Stimulated activated naive CD4-positive, alpha-beta T cell treated with Interleukin-2 at 50 U/mL for 16 hours (primary cell): ENCODE measurements around the gene DUS2.

ENCODE experiments used
- DNase-seq: peaks from one replicate; lab custom pipeline; 2025; lab: John Stamatoyannopoulos, UW

Gene DUS2

DNA sequence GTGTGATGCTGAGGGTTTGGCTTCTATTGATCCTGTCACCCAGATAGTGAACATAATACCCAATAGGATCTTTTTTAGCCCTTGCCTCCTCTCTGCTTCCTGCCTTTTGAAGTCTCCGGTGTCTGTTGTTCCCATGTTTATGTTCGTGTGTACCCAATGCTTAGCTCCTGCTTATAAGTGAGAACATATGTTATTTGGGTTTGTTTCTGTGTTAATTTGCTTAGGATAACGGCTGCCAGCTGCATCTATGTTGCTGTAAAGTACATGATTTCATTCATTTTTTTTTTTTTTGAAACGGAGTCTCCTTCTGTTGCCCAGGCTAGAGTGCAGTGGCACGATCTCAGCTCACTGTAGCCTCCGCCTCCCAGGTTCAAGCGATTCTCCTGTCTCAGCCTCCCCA, 23.0 kb downstream of the DUS2 start:
- no peak for DNase-seq

DNA sequence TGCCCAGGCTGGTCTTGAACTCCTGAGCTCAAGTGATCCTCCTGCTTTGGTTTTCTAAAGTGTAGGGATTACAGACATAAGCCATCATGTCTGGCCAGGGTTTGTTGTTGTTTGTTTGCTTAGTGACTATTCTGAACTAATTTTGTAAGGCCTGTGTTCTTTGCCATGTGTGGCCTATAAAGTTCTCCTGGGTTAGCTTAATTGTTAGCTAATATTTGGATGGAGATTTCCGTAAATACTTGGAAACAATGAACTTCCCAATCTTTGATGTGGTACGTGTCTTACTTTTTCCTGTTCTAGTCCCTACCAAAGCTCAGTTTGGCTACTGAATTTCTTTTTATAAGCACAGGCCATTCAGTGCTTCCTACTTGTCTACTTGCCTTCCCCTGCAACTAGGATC, 24.9 kb downstream of the DUS2 start:
- DNase-seq, result no peak

DNA sequence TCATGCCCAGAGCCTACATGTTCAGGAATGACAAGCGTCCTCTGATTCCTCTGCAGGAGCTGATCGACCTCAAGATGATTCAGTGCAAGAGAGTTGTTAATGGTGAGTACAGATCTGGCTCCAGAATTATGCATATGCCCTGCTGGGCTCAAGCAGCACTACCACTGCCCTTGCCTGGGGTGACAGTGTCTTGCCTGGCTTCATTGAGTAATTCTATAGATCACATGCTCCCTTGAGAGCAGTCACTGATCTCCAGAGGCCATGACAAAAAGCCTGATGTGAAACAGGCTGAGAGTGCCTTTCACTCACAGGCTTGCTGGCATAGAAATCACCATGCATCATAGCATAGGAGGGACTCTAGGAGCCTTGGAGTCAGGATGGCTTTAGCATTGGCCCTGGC, 26.4 kb downstream of the DUS2 start:
- no peak for DNase-seq

DNA sequence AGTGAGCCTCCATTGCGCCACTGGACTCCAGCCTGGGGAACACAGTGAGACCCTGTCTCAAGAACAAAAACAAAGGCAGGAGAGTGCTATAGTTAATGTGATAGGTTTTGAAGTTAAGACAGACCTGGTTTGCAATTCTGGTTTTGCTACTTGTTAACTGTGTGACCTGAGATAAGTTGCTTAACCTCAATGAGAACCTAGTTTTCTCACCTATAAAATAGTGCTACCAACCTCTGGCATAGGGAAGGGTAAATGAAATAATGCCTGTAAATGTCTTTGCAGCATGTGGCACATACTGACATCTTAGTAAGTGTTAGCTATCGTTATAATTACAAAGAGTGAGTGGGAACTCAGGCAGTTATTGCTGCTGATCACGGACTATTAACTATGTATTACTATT, 32.3 kb downstream of the DUS2 start:
- no peak for DNase-seq

DNA sequence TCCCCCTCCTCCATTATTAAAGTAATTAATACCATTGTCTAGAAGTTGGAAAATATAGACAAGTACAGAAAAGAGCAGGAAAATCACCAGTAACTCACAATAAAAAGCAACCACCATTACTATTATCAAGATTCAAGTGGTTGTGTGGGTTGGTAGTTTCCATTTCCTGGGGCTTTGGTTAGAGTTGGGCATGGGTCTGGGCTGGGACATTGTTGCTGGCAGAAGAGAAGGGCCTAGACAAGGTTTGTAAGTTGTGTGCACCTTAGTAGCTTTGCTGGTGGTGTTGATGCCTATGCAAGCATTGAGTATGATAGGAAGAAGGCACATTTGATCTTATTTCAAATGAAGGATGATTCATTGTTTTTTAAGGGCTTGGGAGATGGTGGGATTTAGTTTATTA, 36.7 kb downstream of the DUS2 start:
- no peak for DNase-seq

DNA sequence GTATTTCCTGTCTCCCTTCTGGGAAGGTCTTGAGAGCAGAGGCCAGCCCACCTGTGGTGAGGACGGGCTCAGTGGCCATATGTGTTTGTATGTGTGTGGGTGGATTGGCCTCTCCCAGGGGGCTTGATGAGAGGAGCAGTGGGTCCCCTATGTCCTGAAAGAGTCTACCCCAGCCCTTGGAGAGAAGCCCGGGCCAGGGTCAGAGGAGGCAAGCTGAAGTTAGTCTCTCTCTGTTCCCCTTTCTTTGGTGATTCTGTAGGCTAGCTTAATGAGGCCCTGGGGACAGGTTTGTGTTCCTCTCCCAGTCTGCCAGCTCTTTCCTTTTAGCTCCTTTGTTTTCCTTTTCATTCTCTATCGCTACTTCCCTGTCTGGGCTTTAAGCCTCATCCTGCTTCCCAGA, 38.3 kb downstream of the DUS2 start:
- DNase-seq, result no peak

DNA sequence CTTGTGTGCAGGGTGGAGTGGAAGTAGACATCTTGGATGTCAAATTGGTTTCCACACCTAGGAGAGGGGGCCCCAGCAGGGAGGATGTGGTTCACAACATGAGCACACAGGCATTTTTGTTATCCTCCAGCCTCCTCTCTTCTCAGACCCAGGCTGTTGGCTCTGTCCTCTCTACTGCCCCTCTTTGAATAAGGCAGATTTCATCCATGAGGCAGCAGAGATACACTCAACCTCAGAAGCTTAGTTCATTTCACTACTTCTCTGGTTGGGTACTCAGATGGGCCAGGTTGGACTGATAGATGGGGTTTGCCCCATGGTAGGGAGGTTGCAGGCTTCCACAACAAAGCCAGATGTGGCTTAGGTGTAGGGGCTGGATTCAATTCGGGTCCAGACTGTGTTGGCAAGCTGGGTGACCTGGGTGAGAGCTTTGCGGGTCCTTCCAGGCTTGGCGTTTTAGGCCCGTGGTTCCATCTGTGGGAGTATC, 39.9 kb downstream of the DUS2 start:
- DNase-seq, result peak; percentile 12

DNA sequence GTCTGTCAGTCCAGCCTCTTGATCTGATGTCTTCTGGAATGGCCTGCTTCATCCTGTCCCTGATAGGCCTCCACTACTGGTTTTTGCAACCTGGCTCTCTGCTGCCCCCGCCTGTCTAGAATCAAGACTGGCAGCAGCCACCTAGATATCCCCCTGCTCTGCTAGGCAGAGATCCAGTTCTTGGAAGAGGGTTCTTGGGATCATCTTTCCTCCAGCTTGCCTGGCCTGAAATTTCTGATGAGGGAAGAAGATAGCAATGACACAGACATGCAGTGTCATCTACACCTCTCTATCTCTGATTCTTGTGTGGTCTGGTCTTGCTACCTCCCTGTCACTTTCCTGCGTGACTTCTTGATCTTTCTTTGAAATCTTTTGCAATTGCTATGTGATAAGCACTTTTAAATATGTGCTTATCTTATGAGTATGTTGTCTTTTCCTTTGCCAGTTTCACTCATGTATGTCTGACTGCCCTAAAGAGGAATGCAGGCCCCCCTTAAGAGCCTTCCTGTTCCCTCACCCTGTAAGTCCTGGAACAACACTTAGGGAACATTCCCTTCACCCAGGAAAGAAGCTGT, 41.8 kb downstream of the DUS2 start:
- DNase-seq, result peak; percentile 58

DNA sequence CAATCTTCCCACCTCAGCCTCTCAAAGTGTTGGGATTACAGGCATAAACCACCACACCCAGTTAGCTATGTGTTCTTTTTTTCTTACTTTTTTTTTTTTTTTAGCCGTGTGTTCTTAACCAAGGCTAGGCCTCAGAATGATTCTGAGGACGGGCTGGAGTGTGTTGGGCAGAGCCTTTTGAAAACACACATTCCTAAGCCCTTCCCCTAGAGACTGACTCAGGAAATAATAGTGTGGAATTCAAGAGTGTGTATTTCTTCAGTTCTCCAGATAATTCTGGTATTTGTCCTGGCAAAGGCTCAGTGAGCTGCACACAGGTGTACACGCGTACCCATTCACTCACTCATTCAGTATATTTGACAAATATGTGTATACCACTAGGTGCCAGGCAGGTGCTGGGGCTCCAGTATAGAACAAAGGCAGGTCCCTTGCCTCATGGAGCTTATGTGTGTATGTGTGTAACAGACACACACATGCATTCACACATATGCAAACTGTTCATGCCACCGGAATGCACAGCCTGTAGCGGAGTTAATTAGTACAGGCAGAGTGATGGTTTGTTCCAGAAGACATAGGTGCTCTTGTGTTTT, 42.7 kb downstream of the DUS2 start:
- no peak for DNase-seq

DNA sequence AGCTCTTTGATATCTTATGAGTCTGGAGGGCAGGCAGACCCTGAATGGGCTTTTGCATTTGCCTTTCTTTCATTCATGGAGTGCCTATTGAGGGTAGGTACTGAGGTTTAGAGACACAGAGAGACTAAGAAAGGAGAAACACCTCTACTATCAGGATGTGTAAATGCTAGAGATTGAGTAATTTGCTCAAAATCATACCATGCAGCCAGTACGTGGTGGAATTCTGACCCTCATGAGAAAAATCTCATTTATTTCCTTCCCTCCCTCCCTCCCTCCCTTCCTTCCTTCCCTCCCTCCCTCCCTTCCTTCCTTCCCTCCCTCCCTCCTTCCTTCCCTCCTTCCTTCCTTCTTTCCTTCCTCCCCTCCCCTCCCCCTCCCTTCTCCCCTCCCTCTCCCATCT, 43.7 kb downstream of the DUS2 start:
- DNase-seq, result no peak

DNA sequence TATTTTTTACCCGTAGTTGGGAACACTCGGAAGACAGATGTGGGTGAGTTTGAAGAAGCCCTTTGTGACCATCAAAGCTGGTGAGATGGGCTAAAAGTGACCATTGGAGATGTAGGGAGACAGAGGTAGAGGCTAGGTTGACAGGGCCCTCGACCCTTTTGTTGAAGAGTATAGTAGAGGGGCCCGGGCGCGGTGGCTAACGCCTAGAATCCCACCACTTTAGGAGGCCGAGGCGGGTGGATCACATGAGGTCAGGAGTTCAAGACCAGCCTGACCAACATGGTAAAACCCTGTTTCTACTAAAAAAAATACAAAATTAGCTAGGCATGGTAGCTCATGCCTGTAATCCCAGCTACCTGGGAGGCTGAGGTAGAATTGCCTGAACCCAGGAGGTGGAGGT, 45.8 kb downstream of the DUS2 start:
- no peak for DNase-seq

DNA sequence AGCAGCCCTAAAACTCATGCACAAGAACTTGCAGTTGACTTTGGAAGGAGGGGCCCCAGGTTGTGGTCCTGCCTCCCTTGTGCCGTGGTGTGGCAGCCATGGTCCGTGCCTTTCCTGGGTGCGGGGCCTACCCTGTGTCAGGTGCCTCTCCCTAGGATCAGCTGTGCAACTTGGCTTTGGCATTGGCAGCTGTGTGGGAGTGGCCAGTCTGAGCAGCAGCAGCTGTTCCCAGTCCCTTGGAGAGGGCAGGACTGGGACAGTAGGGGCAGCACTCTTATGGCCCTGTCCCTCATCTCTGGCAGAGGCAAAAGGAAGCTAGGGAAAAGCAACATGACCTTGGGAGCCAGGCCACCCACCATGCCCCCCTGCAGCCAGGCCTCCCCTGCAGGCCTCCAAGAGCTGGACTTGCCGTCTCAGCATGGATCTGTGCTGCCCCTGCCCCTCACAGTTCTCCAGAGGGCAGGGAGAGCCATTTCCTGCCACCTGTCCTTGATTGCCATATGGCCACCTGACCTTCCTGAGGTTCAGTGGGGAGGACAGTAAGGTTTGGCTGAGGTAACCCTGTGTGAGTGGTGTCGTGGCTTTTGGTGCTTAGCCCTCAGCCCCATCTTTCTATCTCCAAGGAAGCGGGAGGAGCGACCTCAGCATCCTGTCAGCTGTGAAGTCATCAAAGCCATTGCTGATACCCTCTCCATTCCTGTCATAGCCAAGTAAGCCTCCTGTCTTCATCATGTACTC, 46.6 kb downstream of the DUS2 start:
- peak; percentile 13 for DNase-seq

DNA sequence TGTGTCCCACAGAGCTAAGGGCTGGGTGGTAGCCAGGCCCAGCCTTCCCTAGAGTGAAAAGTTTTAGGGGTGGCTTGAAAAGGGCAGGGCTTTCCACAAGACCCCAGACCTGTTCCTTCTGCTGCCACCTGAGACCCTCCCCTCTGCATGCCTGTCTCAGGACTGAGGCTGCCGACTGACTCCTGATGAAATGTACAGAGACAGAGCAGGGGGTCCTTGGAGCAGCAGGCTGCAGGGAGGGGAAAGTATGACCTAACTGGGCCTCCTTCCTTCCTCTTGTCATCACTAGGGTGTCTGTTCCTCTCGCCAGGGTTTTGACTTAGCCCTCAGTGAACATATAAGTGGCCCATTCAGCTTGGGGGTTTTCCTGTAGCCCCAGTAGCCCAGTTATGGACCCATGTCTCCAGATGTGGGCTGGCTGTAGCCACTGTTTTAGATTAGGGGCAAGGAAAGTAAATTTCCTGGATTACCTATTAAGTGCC, 47.2 kb downstream of the DUS2 start:
- no peak for DNase-seq

DNA sequence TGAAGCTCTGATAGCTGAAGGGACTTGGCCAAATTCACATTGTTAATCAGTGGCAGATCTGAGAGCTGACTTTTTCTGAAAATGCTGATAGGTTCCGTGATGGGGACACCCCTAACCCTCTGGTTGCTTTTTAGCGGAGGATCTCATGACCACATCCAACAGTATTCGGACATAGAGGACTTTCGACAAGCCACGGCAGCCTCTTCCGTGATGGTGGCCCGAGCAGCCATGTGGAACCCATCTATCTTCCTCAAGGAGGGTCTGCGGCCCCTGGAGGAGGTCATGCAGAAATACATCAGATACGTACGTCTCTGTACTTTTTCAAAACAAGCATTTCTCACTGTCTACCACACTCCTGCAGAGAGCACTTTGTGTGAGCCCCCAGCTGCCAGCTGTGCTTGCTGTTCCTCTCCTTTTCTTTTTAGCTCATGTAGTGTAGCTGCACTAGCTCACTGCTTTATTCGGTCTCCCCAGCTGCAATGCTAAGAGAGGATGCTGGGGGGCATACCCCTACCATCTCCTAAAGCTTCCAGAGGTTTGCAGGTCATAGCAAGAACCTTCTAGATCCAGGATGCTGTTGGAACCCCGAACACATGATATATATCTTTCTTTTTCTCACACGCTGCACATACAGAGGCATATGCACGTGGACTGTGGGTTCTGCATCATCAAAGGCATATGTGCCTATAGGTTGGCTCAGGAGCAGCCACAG, 47.9 kb downstream of the DUS2 start:
- no peak for DNase-seq

DNA sequence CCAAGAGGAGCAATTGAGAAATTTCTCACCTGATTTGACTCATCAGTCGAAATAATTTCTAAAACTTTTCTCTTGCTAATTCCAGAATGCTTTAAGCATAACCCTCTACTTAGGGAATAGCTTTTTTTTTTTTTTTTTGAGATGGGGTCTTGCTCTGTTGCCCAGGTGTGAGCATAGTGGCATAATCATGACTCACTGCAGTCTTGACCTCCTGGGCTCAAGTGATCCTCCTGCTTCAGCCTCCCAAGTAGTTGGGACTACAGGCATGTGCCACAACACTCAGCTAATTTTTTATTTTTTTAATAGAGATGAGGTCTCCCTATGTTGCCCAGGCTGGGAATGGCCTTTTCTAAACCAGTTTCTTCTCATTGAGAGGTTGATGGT, 48.4 kb downstream of the DUS2 start:
- no peak for DNase-seq

DNA sequence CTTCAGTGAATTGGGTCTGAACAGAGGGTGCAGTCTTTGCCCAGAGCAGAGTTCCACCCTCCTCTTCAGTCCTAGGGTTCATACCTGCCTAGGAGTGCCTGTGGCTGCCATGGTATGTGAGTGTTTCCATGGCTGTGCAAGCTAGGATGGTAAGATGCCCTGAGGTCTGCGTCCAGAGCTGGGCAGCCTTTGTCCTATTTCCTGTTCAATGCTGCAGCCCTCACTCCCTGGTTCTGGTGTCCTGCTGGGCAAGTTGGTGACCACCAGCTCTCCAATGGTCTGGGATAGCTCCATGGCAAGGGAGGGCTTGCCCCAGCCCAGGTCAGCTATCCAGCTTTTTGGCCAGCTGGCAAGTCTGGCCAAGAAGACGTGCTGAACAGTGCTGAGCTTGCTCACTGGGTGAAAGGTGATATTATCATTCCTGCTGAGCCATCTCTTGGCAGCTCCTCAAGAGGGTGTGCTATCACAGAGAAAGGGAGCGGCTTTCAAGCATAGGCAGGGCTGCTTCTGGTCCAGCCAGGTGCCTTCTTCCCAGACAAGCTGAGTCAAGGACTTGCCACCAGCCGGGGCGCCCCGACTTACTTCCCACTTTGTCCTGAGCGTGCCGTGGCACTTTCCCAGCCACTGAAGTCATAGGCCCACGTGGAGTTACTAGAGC, 49.1 kb downstream of the DUS2 start:
- DNase-seq, result no peak

DNA sequence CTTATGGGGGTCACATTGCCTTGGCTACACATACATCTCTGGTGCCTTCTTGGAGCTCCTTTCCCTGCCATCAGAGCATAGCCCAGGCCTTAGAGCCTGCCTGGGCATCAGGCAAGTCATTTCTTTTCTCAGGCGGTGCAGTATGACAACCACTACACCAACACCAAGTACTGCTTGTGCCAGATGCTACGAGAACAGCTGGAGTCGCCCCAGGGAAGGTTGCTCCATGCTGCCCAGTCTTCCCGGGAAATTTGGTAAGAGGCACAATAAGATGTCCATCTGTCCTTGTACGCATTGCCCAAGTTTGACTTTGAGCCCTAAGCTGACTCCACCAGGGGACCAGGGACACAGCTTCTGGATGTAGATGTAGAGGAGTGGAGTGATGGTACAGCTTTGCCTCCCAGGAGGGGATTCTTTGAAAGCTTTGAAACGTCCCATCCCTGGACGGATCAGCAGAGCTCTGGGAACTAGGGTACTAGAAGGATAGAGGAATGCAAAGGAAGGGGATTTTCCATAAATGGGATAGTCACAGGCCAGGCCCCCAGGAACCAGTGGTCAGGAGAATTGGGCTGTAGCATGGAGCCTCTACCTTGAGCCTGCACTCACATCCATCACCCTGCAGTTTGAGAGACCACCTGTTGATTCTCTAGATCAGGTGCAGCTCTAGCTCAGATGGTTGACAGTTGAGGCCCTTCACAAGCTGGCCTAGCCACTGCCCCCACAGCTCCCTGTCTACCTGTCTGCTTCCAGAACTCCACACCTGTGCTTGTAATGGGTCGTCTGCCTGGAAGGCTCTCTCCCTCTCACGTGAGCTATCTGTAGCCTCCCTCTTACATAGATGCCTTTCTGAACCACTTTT, 51.0 kb downstream of the DUS2 start:
- DNase-seq, result no peak

DNA sequence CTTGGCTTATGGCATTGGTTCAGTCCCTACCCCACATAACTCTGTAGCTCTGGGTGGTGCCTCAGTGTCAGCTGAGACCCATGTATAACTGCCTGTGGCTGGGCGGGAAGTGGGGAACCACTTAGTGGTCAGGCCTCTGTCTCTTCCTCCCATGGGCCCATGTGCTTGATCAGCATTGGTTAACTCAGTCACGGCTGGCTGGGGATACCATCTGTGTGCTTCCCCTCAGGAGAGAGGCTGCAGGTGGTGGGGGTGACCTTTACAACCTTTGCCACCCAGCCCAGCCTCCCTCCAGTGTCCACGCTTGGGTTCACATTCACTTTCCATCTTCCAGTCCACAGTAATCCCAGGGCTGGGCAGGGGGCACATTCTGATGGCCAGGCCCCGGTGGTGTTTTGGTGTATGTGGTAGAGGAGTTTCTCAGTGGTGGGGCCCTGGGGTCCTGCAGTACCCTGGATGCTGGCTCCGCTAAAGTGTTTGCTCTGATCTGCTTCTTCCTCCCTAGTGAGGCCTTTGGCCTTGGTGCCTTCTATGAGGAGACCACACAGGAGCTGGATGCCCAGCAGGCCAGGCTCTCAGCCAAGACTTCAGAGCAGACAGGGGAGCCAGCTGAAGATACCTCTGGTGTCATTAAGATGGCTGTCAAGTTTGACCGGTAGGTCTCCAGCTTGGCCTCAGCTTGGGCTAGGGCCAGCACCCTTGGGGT, 51.9 kb downstream of the DUS2 start:
- DNase-seq, result peak; percentile 48

DNA sequence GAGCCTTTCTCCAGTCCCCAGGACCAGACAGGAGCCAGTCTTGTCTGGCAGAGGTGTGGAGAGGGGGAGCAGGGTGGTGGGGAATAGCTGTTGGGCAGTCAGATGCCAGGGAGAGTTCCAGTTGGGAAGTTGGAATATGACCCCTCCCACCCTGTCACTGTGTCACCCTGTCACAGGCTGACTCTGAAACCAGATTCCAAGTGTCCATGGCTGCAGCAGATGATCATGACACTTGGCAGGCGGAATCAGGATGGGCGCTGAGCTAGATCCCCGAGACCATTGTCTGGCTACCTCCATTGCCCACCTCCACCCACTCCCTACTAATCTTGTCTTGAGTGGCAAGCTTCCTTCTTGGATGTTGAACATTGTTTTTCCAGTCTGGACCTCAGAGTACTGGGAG, 52.9 kb downstream of the DUS2 start:
- DNase-seq, result no peak

DNA sequence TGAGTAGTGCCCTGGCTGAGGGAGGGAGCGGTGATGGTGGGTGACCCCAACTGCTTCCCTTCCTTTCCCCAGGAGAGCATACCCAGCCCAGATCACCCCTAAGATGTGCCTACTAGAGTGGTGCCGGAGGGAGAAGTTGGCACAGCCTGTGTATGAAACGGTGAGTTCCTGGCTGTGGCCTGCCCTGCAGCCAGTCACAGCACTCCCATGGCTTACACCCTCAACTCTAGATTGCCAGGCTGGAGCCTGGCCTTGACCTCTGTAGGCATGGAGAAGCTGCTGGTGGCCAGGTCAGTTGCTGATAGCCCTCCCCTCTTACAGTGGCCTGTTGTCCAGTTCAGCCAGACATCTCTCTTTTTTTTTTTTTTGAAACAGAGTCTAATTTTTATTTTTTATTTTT, 53.5 kb downstream of the DUS2 start:
- no peak for DNase-seq
